Breast epithelium (tissue), 4 donors: ENCODE results near the gene SETD3. TPM values are rescaled to one million over a fixed set of nuclear protein-coding genes. Genes with fewer than 3 reads are reported as not detected.

Experiments
- DNase-seq, 2 donors: peaks; one replicate each; pipeline ENCODE4 v3.0.0-alpha.2; 2019; ENCODE audit warnings: low spot score in 2 of 2
- H3K27ac ChIP-seq, 2 donors: fragments of 200-600 bp; sonication (generic) in 1 of 2; one replicate each; pipeline ENCODE4 v1.5.1; 2016 to 2019; ENCODE audit warnings: mild to moderate bottlenecking in 1 of 2
- H3K27me3 ChIP-seq, 2 donors: fragments of 200-600 bp; sonication (generic) in 1 of 2; one replicate each; pipeline versions ENCODE4 v1.5.1 to v1.6.0; 2017 to 2019; ENCODE audit warnings: control low read depth in 1 of 2, mild to moderate bottlenecking in 1 of 2
- H3K36me3 ChIP-seq: fragments of 200-600 bp; one replicate; pipeline ENCODE4 v1.5.1; 2019
- H3K4me1 ChIP-seq, 2 donors: fragments of 200-600 bp; sonication (generic); one replicate each; pipeline ENCODE4 v1.5.1; 2016 to 2019; ENCODE audit warnings: control low read depth in 1 of 2
- H3K4me3 ChIP-seq, 3 donors: fragments of 200-600 bp; sonication (generic); 1 replicate in 2 of 3; 2 replicates in 1 of 3; pipeline ENCODE4 v1.5.1; 2016 to 2019; ENCODE audit warnings: mild to moderate bottlenecking in 3 of 3, moderate library complexity in 2 of 3
- H3K9me3 ChIP-seq, 2 donors: fragments of 200-600 bp; sonication (generic) in 1 of 2; one replicate each; pipeline ENCODE4 v1.5.1; 2016 to 2019; ENCODE audit warnings: control low read depth in 1 of 2
- CTCF ChIP-seq, 3 donors: fragments of 450-650 bp; IDR thresholded peaks; one replicate each; pipeline ENCODE4 v1.5.1; 2016 to 2017; ENCODE audit warnings: antibody characterized with exemption in 3 of 3, mild to moderate bottlenecking in 3 of 3, moderate library complexity in 3 of 3
- POLR2A ChIP-seq: fragments of 450-650 bp; IDR thresholded peaks from one replicate; pipeline ENCODE4 v1.6.1; 2016; ENCODE audit warnings: antibody characterized with exemption, mild to moderate bottlenecking, moderate library complexity
- POLR2AphosphoS5 ChIP-seq, 3 donors: sonication (generic); formaldehyde crosslinking; IDR thresholded peaks; one replicate each; pipeline ENCODE4 v1.6.1; 2017; ENCODE audit warnings: antibody characterized with exemption in 3 of 3
- intact Hi-C: fragments of 100-400 bp; cut with DNase I; formaldehyde crosslinking; loops from one replicate; pipeline ENCODE4 v1.15.1; 2023; ENCODE audit warnings: low total_unique reads
- total RNA-seq, 3 donors: library from RNA; depleted of rRNA; stranded (reverse); fragments of >200 nt; gene quantifications; one replicate each; pipeline ENCODE4 v1.1.0, GENCODE V29; 2016

Gene SETD3
- total RNA-seq, 3 donors from 2014 or later = 79.0 to 101 (median 89.9) TPM

GRCh38 chr14:99522025-99522401 lies 41.4 kb upstream of the SETD3 start:
- H3K4me1 ChIP-seq = peaks cover 0 to 8% of the 10 kb centered on the region in 2 donors
- no peak overlapping the region for H3K27ac ChIP-seq
- H3K36me3 ChIP-seq = no peaks in the 10 kb centered on the region
- intact Hi-C loops = no loop called here
- H3K9me3 ChIP-seq = no peaks in the 10 kb centered on the region
- TF ChIP-seq POLR2AphosphoS5 (IDR thresholded peaks at IDR 0.05) (no peak), POLR2A (no peak), CTCF (IDR thresholded peaks at IDR 0.05) (no peak)
- H3K4me3 ChIP-seq = no peak overlapping the region
- H3K27me3 ChIP-seq = no peaks in the 10 kb centered on the region
- DNase-seq = no peak

GRCh38 chr14:99521176-99522024 lies 40.7 kb upstream of the SETD3 start:
- no peak overlapping the region for H3K4me3 ChIP-seq
- TF ChIP-seq POLR2AphosphoS5 (IDR thresholded peaks at IDR 0.05) (no peak), CTCF (IDR thresholded peaks at IDR 0.05) (no peak), POLR2A (no peak)
- H3K27ac ChIP-seq = no peak overlapping the region
- H3K36me3 ChIP-seq = no peaks in the 10 kb centered on the region
- H3K27me3 ChIP-seq = no peaks in the 10 kb centered on the region
- intact Hi-C loops = no loop called here
- peaks cover 0 to 8% of the 10 kb centered on the region in 2 donors for H3K4me1 ChIP-seq
- DNase-seq = no peak
- H3K9me3 ChIP-seq = no peaks in the 10 kb centered on the region

GRCh38 chr14:99520571-99521081 lies 40.0 kb upstream of the SETD3 start:
- no peak for DNase-seq
- H3K9me3 ChIP-seq = no peaks in the 10 kb centered on the region
- no peaks in the 10 kb centered on the region for H3K36me3 ChIP-seq
- no peak overlapping the region for H3K4me3 ChIP-seq
- no peak for TF ChIP-seq CTCF (IDR thresholded peaks at IDR 0.05)
- no peak for TF ChIP-seq POLR2A
- no peak for TF ChIP-seq POLR2AphosphoS5 (IDR thresholded peaks at IDR 0.05)
- intact Hi-C loops = no loop called here
- H3K27me3 ChIP-seq = no peaks in the 10 kb centered on the region
- H3K27ac ChIP-seq = no peak overlapping the region
- peaks cover 0 to 8% of the 10 kb centered on the region in 2 donors for H3K4me1 ChIP-seq

GRCh38 chr14:99519931-99520421 lies 39.3 kb upstream of the SETD3 start:
- H3K4me1 ChIP-seq = peaks cover 0 to 8% of the 10 kb centered on the region in 2 donors
- H3K27ac ChIP-seq = no peak overlapping the region
- no peaks in the 10 kb centered on the region for H3K27me3 ChIP-seq
- H3K4me3 ChIP-seq = no peak overlapping the region
- H3K9me3 ChIP-seq = no peaks in the 10 kb centered on the region
- TF ChIP-seq POLR2AphosphoS5 (IDR thresholded peaks at IDR 0.05) (no peak), CTCF (IDR thresholded peaks at IDR 0.05) (no peak), POLR2A (no peak)
- intact Hi-C loops = loop anchor here (2.0 kb wide), 1 partner anchor 107 kb away; no protein-coding TSS in a partner anchor
- DNase-seq = no peak
- H3K36me3 ChIP-seq = no peaks in the 10 kb centered on the region

GRCh38 chr14:99519347-99519881 lies 38.8 kb upstream of the SETD3 start:
- DNase-seq = no peak
- no peak for TF ChIP-seq POLR2AphosphoS5 (IDR thresholded peaks at IDR 0.05)
- no peak for TF ChIP-seq POLR2A
- TF ChIP-seq CTCF (IDR thresholded peaks at IDR 0.05) = no peak
- intact Hi-C loops = loop anchor here (2.0 kb wide), 1 partner anchor 107 kb away; no protein-coding TSS in a partner anchor

More at GRCh38 chr14:99519347-99519881, 38.8 kb upstream of the SETD3 start:
- Histone ChIP-seq H3K4me1 (peaks cover 0 to 8% of the 10 kb centered on the region in 2 donors), H3K36me3 (no peaks in the 10 kb centered on the region), H3K27me3 (no peaks in the 10 kb centered on the region), H3K4me3 (no peak overlapping the region), H3K27ac (no peak overlapping the region), H3K9me3 (no peaks in the 10 kb centered on the region)
